Measurements from ENCODE around the gene MKS1. TPM values are rescaled to one million over a fixed set of nuclear protein-coding genes. Genes with fewer than 3 reads are reported as not detected.

Gene MKS1
- total and polyA plus RNA-seq, 2 of the 8 experiments (the other 6 are each of a cell fraction or from before 2014, with no cell fraction given): 12.0 to 21.7 TPM

DNA sequence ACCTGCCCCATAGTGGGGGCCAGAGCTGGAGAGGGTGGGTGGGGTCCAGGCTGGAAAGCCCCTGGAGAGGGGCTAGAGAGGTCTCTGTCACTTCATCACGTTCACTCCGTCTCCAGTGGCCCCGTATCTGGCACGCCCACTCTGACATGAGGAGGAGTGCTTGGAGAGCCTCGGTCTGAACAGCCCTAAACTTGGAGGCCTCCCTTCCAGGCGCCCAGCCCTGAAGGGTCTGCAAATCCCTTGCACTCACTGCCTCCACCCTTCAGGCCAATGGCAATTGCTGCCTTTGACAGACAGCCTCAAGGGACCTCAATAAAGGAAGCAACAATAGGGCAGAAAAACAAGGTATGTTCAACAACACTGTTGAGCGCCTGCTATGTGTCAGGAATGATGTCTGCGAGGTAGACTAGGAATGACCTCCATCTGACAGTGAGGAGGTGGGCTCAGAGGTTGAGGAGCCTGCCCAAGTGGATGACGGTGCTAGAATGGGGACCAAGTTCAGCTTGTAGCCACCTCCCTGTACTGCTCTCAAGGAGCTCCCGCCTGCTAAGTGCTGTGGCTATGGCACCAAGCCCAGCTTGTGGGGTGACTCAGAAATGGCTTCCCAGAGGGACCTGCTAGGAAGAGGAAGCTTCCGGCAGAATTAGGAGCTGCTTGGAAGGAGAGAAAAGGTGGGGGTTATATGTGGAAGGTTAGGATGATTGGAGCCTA, 29.5 kb downstream of the MKS1 start:
- no peak for DNase-seq (ENCODE audit: low read depth in 1 of 2, low spot score in 2 of 2)
- no peak for TF ChIP-seq TCF12 (IDR thresholded peaks at IDR 0.05; ENCODE audit: low read depth, low read length)
- no peak for TF ChIP-seq JUN (IDR thresholded peaks at IDR 0.05; ENCODE audit: low read depth, low read length)
- TF ChIP-seq, protein P1, sequence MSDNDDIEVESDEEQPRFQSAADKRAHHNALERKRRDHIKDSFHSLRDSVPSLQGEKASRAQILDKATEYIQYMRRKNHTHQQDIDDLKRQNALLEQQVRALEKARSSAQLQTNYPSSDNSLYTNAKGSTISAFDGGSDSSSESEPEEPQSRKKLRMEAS (IDR thresholded peaks at IDR 0.05): no peak
- no peak for TF ChIP-seq YY1 (IDR thresholded peaks at IDR 0.05; ENCODE audit: low read depth, low read length)
- no peak for TF ChIP-seq EZH2 (IDR thresholded peaks at IDR 0.05; ENCODE audit: low read depth, low read length, severe bottlenecking)
- TF ChIP-seq POLR2AphosphoS5 (IDR thresholded peaks at IDR 0.05; ENCODE audit: low read depth, low read length): no peak
- no peak for TF ChIP-seq EP300 (IDR thresholded peaks at IDR 0.05; ENCODE audit: borderline replicate concordance in 1 of 2, low read depth in 2 of 2, low read length in 2 of 2)
- no peak for TF ChIP-seq SRF (IDR thresholded peaks at IDR 0.05; ENCODE audit: low read depth, low read length)
- no peak for TF ChIP-seq SP1 (IDR thresholded peaks at IDR 0.05; ENCODE audit: low read depth, low read length)
- TF ChIP-seq, protein P2, sequence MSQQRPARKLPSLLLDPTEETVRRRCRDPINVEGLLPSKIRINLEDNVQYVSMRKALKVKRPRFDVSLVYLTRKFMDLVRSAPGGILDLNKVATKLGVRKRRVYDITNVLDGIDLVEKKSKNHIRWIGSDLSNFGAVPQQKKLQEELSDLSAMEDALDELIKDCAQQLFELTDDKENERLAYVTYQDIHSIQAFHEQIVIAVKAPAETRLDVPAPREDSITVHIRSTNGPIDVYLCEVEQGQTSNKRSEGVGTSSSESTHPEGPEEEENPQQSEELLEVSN (IDR thresholded peaks at IDR 0.05): no peak
- TF ChIP-seq SIRT6 (IDR thresholded peaks at IDR 0.05; ENCODE audit: low read length): no peak
- TF ChIP-seq, protein P3, sequence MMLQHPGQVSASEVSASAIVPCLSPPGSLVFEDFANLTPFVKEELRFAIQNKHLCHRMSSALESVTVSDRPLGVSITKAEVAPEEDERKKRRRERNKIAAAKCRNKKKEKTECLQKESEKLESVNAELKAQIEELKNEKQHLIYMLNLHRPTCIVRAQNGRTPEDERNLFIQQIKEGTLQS (IDR thresholded peaks at IDR 0.05; ENCODE audit: insufficient read depth, low read depth, low read length): no peak

More for the DNA sequence above, 29.5 kb downstream of the MKS1 start:
- Histone ChIP-seq H3K36me3 (ENCODE audit: control insufficient read depth in 2 of 4, insufficient read depth in 4 of 4, low read length in 3 of 4) (no peaks in the 10 kb centered on the region), H2BK120ac (replicated peaks; ENCODE audit: low read depth, low read length) (no peak overlapping the region), H3K4me1 (replicated peaks in 1 of 4; ENCODE audit: control insufficient read depth in 3 of 4, insufficient read depth in 4 of 4, low read length in 3 of 4) (peaks cover 0 to 6% (median 2%) of the 10 kb centered on the region in 4 experiments; a peak in 4 of 7 replicates), H3K79me1 (ENCODE audit: low read depth, low read length) (no peaks in the 10 kb centered on the region), H3K56ac (replicated peaks; ENCODE audit: insufficient read length, low read depth, low read length) (no peak overlapping the region), H3K9me3 (ENCODE audit: insufficient read depth in 2 of 2, low read depth in 1 of 2, low read length in 1 of 2) (no peaks in the 10 kb centered on the region), H3K18ac (ENCODE audit: extremely low read depth, low read length) (no peak overlapping the region), H4K91ac (replicated peaks; ENCODE audit: insufficient read length, low read length) (no peak overlapping the region), H3K23me2 (ENCODE audit: low read depth, low read length) (no peaks in the 10 kb centered on the region; the same call in 1 of the 2 replicates), H3K4me3 (ENCODE audit: extremely low read depth in 1 of 4, insufficient read depth in 2 of 4, low read depth in 3 of 4, low read length in 4 of 4) (no peak overlapping the region), H3K79me2 (ENCODE audit: control insufficient read depth in 1 of 2, insufficient read depth in 2 of 2, low read length in 2 of 2) (no peaks in the 10 kb centered on the region), H3K27me3 (replicated peaks in 1 of 4; ENCODE audit: control insufficient read depth in 3 of 4, extremely low read depth in 1 of 4, insufficient read depth in 3 of 4, low read length in 3 of 4) (no peaks in the 10 kb centered on the region), H4K8ac (ENCODE audit: extremely low read depth, insufficient read depth, low read length) (peak overlapping the region; percentile 38; the same call in 1 of the 2 replicates), H2BK5ac (ENCODE audit: low read depth, low read length) (no peak overlapping the region), H3K27ac (ENCODE audit: low read depth, low read length) (no peak overlapping the region), H3K23ac (ENCODE audit: insufficient read length) (no peak overlapping the region), H2AFZ (ENCODE audit: low read length) (no peak overlapping the region), H4K5ac (ENCODE audit: insufficient read length, low read depth, low read length) (no peak overlapping the region), H2BK15ac (ENCODE audit: low read length) (no peak overlapping the region), H3K9ac (replicated peaks in 1 of 4; ENCODE audit: extremely low read depth in 1 of 4, low read depth in 3 of 4, low read length in 3 of 4) (no peak overlapping the region), H3K4ac (replicated peaks; ENCODE audit: insufficient read length, low read depth, low read length) (no peak overlapping the region), H3K4me2 (ENCODE audit: insufficient read depth in 1 of 2, low read depth in 2 of 2, low read length in 2 of 2) (no peak overlapping the region), H3K14ac (ENCODE audit: insufficient read length) (no peak overlapping the region), H2BK12ac (ENCODE audit: low read depth, low read length) (no peak overlapping the region), H2AK5ac (ENCODE audit: low read depth, low read length) (no peak overlapping the region), H4K20me1 (replicated peaks in 1 of 2; ENCODE audit: control insufficient read depth in 1 of 2, insufficient read depth in 2 of 2, low read length in 2 of 2) (no peaks in the 10 kb centered on the region), H2BK20ac (ENCODE audit: low read length) (no peak overlapping the region)
- ChIA-PET POLR2A (ENCODE audit: partially characterized antibody) (no interaction called here), CTCF (ENCODE audit: partially characterized antibody) (interaction anchor here (1.1 to 3.3 kb wide), 4 partner anchors 11 to 67 kb away, joined by 3 to 32 read pairs (median 4); partner anchors contain the start of gene MKS1)
- WGBS, 2 experiments (ENCODE audit: extremely low coverage in 1 of 2, insufficient coverage in 1 of 2, insufficient read length in 1 of 2, insufficient replicate concordance in 2 of 2, low coverage in 1 of 2, low lambda C conversion rate in 2 of 2, missing lambda C conversion rate in 1 of 2): 86% methylated on average over 11 of the region's 11 CpGs; no CpG with 5 or more reads in 1 of the 2 experiments
- FAIRE-seq: no peak

Data from H1 (cell line).